OCI-LY1 (cell line): ENCODE results near the gene TNFAIP3.

ENCODE experiments used
- H2AFZ ChIP-seq: fragments of 200-600 bp; sonication (generic), shearing (Covaris generic); 2 replicates; pipeline ENCODE4 v1.6.0; 2014; ENCODE audit warnings: antibody characterized with exemption, mild to moderate bottlenecking, low read length
- H3F3A ChIP-seq: fragments of 200-600 bp; sonication (generic), shearing (Covaris generic); 2 replicates; pipeline ENCODE4 v1.6.0; 2014; ENCODE audit warnings: mild to moderate bottlenecking, antibody characterized with exemption, low read length, moderate library complexity; ENCODE audit not compliant: insufficient read depth
- H3K27ac ChIP-seq: fragments of 200-600 bp; sonication (generic); 2 replicates; pipeline ENCODE4 v1.5.1; 2014; ENCODE audit warnings: low read length, mixed run types, mild to moderate bottlenecking, low read depth; ENCODE audit not compliant: poor library complexity, severe bottlenecking
- H3K27me3 ChIP-seq: fragments of 200-600 bp; sonication (generic); 2 replicates; pipeline ENCODE4 v1.6.0; 2014; ENCODE audit warnings: antibody characterized with exemption, mild to moderate bottlenecking, low read length, moderate library complexity; ENCODE audit not compliant: insufficient read depth
- H3K36me3 ChIP-seq: fragments of 200-600 bp; sonication (generic); 2 replicates; pipeline ENCODE4 v1.6.1; 2014; ENCODE audit warnings: mild to moderate bottlenecking, antibody characterized with exemption, low read length, moderate library complexity, mixed read lengths; ENCODE audit not compliant: insufficient read depth
- H3K4me1 ChIP-seq: fragments of 200-600 bp; sonication (generic); 2 replicates; pipeline ENCODE4 v1.5.1; 2014; ENCODE audit warnings: mild to moderate bottlenecking, low read length, moderate library complexity; ENCODE audit not compliant: insufficient read depth, severe bottlenecking
- H3K4me2 ChIP-seq: fragments of 200-600 bp; sonication (generic), shearing (Covaris generic); 2 replicates; pipeline ENCODE4 v1.6.1; 2014; ENCODE audit warnings: low read length
- H3K4me3 ChIP-seq: fragments of 200-600 bp; sonication (generic); 2 replicates; pipeline ENCODE4 v1.5.1; 2014; ENCODE audit warnings: low read length, low read depth, mild to moderate bottlenecking, mixed read lengths; ENCODE audit not compliant: poor library complexity, severe bottlenecking
- H3K79me2 ChIP-seq: fragments of 200-600 bp; shearing (Covaris generic); 2 replicates; pipeline ENCODE4 v1.6.1; 2016; ENCODE audit warnings: mixed run types, low read length, mixed read lengths; ENCODE audit not compliant: insufficient read depth
- H3K9ac ChIP-seq: fragments of 200-600 bp; sonication (generic), shearing (Covaris generic); 2 replicates; pipeline ENCODE4 v1.6.1; 2014; ENCODE audit warnings: mild to moderate bottlenecking, low read length, mixed read lengths
- H3K9me2 ChIP-seq: fragments of 200-600 bp; sonication (generic), shearing (Covaris generic); 2 replicates; pipeline ENCODE4 v1.6.1; 2014; ENCODE audit warnings: low read depth, mild to moderate bottlenecking, low read length, mixed read lengths
- H3K9me3 ChIP-seq: fragments of 200-600 bp; shearing (Covaris generic); 2 replicates; pipeline ENCODE4 v1.6.1; 2014; ENCODE audit warnings: low read length, mixed read lengths
- H4K20me1 ChIP-seq: fragments of 200-600 bp; sonication (generic), shearing (Covaris generic); 2 replicates; pipeline ENCODE4 v1.6.0; 2016; ENCODE audit warnings: mild to moderate bottlenecking, low read length; ENCODE audit not compliant: insufficient read depth
- EZH2 ChIP-seq: fragments of 200-600 bp; sonication (generic), shearing (Covaris generic); IDR thresholded peaks from 2 replicates; pipeline ENCODE4 v1.8.0; 2017; ENCODE audit warnings: borderline replicate concordance, mixed run types, mild to moderate bottlenecking, antibody characterized with exemption, low read length, moderate library complexity, mixed read lengths
- TF ChIP-seq, protein P1 (sequence below): fragments of 200-600 bp; sonication (generic), shearing (Covaris generic); IDR thresholded peaks from 2 replicates; pipeline ENCODE4 v1.5.1; 2017; ENCODE audit warnings: mild to moderate bottlenecking, antibody characterized with exemption, low read length, moderate library complexity, mixed read lengths

Gene TNFAIP3

DNA sequence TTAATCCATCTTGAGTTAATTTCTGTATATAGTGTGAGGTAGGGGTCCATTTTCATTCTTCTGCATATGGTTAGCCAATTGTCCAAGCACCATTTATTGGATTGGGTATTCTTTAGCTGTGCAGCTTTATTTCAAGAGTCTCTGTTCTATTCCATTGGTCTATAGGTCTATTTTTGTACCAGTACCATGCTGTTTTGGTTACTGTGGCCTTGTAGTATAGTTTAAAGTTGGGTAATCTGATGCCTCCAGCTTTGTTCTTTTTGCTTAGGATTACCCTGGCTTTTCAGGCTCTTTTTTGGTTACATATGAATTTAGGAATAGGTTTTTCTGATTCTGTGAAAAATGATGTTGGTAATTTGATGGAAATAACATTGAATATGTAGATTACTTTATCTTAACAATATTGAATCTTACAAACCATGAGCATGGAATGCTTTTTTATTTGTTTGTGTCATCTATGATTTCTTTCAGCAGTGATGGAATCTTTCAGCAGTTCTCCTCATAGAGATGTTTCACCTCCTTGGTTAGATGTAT, 47.0 kb downstream of the TNFAIP3 start:
- Histone ChIP-seq H3K27me3 (no peaks in the 10 kb centered on the region), H3K4me2 (no peak overlapping the region), H3K9ac (no peak overlapping the region), H3K4me3 (no peak overlapping the region), H3K36me3 (no peaks in the 10 kb centered on the region), H3K4me1 (no peaks in the 10 kb centered on the region), H2AFZ (no peak overlapping the region), H3F3A (no peaks in the 10 kb centered on the region), H3K27ac (no peak overlapping the region), H4K20me1 (no peaks in the 10 kb centered on the region), H3K79me2 (no peaks in the 10 kb centered on the region), H3K9me3 (0 out of 2 replicates have a peak, but pooled peaks cover 6% of the 10 kb centered on the region), H3K9me2 (no peaks in the 10 kb centered on the region)
- TF ChIP-seq EZH2 = no peak
- TF ChIP-seq, protein P1, sequence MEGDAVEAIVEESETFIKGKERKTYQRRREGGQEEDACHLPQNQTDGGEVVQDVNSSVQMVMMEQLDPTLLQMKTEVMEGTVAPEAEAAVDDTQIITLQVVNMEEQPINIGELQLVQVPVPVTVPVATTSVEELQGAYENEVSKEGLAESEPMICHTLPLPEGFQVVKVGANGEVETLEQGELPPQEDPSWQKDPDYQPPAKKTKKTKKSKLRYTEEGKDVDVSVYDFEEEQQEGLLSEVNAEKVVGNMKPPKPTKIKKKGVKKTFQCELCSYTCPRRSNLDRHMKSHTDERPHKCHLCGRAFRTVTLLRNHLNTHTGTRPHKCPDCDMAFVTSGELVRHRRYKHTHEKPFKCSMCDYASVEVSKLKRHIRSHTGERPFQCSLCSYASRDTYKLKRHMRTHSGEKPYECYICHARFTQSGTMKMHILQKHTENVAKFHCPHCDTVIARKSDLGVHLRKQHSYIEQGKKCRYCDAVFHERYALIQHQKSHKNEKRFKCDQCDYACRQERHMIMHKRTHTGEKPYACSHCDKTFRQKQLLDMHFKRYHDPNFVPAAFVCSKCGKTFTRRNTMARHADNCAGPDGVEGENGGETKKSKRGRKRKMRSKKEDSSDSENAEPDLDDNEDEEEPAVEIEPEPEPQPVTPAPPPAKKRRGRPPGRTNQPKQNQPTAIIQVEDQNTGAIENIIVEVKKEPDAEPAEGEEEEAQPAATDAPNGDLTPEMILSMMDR = no peak

DNA sequence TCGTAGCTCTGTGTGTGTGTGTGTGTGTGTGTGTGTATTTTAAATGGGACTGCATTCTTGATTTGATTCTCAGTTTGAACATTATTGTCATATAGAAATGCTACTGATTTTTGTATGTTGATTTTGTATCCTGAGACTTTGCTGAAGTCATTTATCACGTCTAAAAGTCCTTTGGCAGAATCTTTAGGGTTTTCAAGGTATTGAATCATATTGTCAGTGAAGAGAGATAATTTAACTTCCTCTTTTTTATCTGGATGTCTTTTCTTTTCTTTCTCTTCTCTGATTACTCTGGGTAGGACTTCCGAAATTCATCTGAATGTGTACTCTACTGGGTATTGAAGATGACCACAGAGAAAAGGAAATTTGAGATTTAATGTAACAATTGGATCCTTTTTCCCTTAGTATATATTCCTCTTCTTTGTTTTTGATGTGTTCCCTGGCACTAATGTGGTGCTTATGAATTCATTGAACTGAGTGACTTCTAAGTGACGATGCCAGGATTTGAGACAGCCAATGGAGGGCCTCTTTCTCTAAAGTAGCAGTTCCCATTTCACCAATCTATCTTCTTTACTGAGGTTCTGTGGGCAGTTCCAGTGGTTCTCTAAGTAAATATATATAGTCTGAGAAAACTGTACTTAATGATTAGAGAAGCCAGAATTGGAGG, 47.6 kb downstream of the TNFAIP3 start:
- TF ChIP-seq, protein P1 = no peak
- TF ChIP-seq EZH2 = no peak
- Histone ChIP-seq H4K20me1 (no peaks in the 10 kb centered on the region), H3K9me2 (no peaks in the 10 kb centered on the region), H3K36me3 (no peaks in the 10 kb centered on the region), H3F3A (no peaks in the 10 kb centered on the region), H3K4me3 (no peak overlapping the region), H3K27me3 (no peaks in the 10 kb centered on the region), H3K27ac (no peak overlapping the region), H2AFZ (no peak overlapping the region), H3K79me2 (no peaks in the 10 kb centered on the region), H3K9ac (no peak overlapping the region), H3K4me1 (no peaks in the 10 kb centered on the region), H3K9me3 (0 out of 2 replicates have a peak, but pooled peaks cover 6% of the 10 kb centered on the region), H3K4me2 (no peak overlapping the region)

DNA sequence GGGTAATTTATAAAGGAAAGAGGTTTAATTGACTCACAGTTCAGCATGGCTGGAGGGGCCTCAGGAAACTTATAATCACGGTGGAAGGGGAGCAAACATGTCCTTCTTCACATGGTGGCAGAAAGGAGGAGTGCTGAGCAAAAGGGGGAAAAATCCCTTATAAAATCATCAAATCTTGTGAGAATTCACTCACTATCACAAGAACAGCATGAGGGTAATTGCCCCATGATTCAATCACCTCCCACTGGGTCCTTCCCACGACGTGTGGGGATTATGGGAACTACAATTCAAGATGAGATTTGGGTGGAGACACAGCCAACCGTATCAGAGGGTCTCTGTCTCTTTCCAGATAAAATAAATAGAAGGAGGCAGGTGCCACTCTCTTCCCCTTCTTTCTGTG, 48.7 kb downstream of the TNFAIP3 start:
- H3K4me2 ChIP-seq = no peak overlapping the region
- H3K36me3 ChIP-seq = no peaks in the 10 kb centered on the region
- H4K20me1 ChIP-seq = no peaks in the 10 kb centered on the region
- TF ChIP-seq, protein P1 = no peak
- no peak for TF ChIP-seq EZH2
- H3K27ac ChIP-seq = no peak overlapping the region
- H3K27me3 ChIP-seq = no peaks in the 10 kb centered on the region
- no peaks in the 10 kb centered on the region for H3K9me2 ChIP-seq
- 0 out of 2 replicates have a peak, but pooled peaks cover 6% of the 10 kb centered on the region for H3K9me3 ChIP-seq
- H3K9ac ChIP-seq = no peak overlapping the region
- no peak overlapping the region for H2AFZ ChIP-seq
- no peaks in the 10 kb centered on the region for H3F3A ChIP-seq
- H3K4me3 ChIP-seq = no peak overlapping the region
- no peaks in the 10 kb centered on the region for H3K4me1 ChIP-seq
- no peaks in the 10 kb centered on the region for H3K79me2 ChIP-seq
